ENCODE data around the gene ST6GALNAC6.
A peak's percentile ranks its signal among the peaks of the same experiment; 100 is the strongest.

ST6GALNAC6 gene

DNA sequence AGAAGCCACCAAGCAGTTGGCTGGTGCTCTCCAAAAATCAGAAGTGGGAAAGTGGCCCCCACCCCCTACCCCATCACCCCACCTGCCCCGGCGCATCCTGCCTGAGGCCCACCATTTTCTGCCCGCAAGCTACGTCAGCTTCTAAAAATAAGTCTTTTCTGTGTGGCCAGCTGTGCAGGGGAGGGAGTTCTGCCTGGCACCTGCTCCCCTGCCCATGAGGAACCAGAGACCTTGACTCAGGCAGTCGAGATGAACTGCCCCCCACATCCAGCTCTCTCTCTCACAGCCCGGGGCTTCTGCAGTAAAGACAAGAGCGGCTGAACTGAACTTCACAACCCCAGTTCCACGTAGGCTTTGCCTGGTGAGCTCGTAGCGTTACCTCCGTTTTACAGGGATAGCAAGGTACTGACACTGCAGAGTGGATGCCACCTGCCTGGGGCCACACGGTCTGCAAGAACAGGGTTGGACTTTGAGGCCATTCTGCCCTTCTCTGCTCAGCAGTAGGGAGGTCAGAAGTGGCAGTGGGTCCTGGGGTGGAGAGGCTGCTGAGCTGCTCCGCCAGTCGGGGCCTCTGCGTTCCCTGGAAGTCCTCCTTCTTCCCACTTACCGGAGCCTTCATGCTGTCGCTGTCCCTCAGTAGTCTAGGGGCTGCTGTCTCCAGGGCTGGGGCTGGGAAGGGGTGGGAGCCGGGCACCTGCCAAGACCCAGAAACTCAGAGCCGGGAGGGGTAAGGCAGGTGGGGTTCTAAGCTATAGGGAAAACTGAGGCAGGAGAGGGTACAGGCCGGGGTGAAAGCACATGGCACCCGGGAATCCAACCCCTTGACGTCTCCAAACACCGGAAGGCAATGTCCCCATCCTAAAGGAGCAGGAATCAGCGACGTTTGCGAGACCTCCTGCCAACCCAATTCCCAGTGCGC lies 16.7 kb upstream of the ST6GALNAC6 start:
- no peak for DNase-seq

- no peak for DNase-seq
Measured at GRCh38 chr9:127915325-127915752, 15.9 kb upstream of the ST6GALNAC6 start.

- no peak for DNase-seq
Measured at GRCh38 chr9:127913682-127914081, 14.3 kb upstream of the ST6GALNAC6 start.

DNA sequence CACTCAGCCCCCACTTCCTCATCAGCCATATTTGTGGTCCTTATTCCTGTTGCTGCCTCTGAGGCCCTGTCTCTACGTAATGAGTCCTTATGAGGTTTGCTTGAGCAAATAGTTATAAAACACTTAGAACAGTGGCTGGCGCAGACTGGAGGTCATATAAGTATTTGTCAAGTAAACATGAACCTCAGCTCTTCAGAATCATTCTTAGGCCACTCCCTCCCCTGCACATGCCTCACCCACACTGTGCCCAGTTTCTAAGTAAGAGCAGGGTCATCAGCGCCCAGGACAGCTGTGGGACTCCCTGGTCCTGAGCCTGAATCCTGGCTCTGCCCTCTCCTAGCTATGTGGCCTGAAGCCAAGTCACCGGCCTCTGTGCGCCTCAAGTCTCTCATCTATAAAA lies 13.5 kb upstream of the ST6GALNAC6 start:
- DNase-seq, result no peak

DNA sequence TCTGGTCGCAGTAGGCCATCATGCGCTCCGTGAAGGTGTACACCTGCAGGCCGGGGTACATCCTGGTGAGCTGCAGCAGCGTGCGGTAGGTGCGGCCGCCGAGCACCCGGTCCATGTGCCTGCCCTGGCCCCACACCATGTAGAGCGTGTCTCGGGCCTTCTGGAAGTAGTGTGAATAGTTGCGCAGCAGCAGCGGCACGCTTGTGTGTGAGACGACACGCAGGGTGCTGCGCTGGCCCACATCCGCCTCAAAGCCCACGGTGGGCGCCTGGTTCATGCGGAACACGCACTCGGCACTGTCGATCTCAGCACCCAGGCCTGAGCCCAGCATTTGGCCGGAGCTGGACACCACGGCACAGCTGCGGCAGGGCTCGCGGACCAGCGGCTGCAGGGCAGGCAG lies 12.9 kb upstream of the ST6GALNAC6 start:
- DNase-seq, result no peak

- no peak for DNase-seq
Measured at GRCh38 chr9:127910613-127911205, 11.3 kb upstream of the ST6GALNAC6 start.

DNA sequence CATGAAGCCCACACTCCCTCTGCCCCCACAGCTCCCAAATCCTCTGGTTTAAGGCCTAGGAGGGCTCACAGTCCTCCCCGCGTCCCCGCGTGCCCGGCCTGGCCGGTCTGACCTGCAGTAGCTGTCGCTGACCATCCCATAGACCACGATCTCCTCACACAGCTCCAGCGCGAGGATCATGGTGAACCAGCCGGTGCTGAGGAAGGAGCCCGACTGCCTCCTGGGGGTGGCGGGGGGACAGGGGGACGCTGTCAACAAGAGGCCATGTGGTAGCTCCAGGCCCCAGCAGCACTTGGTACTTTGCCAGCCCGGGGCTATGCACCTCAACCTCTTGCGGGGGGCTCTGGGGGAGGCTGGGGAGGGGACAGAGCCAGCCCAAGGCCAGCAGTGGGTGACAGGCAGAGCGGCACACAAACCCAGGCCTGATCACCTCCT lies 10.5 kb upstream of the ST6GALNAC6 start:
- no peak for DNase-seq

DNA sequence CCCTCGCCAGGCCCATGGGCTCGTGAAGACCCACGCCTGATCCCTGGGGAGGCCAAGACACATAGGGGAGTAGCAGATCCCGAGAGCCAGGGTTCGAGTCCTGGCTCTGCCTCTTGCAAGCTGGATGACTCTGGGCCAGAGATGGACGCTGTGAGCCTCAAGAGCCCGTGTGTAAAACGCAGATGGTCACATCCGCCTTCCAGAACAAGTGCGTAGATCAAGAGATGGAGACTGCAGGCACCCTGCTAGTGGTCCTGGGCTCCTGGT lies 9.2 kb upstream of the ST6GALNAC6 start:
- no peak for DNase-seq

GRCh38 chr9:127907867-127908659 lies 8.7 kb upstream of the ST6GALNAC6 start:
- no peak for DNase-seq

DNA sequence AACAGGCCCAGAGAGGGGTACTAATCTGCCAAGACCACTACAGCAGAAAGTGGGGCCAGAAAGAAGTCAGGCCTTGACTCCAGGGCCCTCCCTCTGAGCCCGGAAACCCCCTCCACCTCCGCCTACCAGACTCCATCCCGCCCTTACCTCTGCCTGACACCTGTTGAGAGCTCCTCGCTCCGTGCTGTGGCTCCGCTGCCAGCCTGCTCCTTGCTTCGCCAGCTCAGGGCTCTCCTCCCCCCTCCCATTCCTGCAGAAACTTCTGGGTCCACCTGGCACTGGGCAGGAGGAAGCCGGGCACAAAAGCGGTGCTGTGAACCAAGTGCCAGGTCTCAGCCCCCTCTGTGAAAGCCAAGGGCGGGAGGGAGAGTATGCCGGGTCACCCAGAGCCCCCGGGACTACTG lies 6.4 kb upstream of the ST6GALNAC6 start:
- DNase-seq, result peak; percentile 55

DNA sequence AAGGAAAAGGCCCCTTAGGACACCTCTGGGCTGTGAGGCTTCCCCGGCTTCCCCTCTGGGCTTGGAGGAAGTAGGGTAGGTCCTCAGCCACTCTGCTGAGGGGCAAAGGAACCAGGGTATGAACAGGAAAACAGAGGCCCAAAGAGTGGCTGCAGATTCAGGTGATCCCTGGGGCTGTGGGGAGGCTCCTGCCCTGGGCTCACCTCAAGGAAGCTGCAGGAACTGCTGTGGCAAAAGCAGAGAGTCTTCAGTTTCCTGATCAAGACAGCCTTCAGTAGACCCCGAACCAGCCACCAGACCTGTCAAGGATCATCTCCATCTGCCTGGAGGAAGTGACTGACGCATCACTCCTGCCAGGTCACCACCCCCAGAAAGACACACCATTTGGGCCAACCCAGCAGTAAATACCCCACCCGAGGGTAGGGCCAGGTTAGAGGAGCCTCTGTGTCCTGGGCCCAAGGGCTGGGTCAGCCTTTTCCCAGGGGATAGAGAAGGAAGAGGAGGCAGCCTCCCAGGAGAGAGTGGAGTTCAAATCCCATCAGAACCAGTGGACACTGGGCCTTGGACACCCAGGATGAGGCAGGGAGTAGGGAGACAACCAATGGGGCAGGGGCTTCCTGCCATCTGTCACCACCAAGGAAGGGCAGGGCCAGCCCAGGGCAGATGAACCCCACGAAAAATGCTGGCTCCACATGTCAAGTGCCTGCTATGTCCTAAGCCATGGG lies 5.8 kb upstream of the ST6GALNAC6 start:
- peak; percentile 38 for DNase-seq

DNA sequence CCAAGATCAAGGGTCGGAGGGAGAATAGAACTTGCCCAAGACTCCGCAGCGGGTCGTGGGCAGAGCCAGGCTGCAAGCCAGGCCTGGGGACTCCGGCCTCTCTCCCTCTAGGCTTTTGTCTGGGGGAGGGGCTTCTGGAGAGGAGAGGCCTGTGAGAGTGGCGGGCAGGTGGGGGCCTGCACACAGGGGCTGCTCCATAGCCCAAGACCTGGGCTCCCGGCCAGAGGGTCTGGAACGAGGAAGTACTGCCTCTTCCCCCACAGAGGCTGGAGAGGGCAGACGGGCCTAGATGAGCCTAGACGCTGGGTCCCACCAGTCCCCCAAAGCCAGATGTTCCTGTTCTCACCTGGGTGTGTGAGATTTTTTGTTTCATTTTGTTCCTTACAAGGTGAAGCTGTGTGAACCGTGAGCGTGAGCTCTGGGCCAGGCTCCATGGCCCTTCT lies 5.2 kb upstream of the ST6GALNAC6 start:
- DNase-seq, result no peak

DNA sequence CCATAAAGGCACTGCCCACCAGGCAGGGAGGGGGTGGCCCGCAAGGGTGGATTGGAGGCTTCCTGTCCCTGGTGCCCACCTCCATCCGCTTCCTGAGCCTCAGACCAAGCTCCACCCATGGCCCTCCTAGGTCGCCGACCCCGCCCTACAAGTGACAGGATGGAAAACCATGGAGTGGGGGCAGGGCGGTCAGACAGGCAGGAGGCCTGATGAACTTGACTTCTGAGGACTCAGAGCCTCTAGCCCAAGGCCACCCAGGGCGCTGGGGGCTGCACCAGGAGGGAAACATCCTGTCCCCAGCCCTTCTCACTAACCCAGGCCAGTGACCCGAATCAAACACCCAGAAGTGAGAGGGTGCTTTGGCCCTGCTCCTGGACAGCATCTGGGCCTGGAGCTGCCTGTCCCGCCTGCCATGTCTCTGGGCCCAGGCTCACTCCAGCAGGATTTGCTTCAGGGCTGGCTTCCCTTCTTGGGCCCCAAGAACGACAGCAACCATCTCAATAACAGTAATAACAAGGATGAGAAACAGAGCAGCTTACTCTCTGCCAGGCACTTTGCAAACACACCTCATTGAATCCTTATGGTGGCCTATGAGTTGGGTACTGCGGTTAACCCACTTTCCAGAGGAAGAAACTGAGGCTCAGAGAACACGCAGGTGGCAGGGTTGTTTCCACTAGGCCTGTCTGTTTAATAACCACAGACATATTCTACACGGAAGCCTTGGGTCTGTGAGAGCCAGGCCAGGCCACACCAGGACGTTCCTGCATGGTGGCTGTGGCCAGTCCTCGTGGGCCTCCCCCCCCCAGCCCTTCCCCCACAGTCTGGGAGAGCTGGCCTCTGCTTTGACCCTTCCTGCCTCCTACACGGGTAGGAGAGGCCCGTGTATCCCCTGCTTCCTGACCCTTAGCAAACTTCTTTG lies 4.4 kb upstream of the ST6GALNAC6 start:
- peak; percentile 69 for DNase-seq

- no peak for DNase-seq
Measured at GRCh38 chr9:127898433-127899127, 823 bp downstream of the ST6GALNAC6 start.

DNA sequence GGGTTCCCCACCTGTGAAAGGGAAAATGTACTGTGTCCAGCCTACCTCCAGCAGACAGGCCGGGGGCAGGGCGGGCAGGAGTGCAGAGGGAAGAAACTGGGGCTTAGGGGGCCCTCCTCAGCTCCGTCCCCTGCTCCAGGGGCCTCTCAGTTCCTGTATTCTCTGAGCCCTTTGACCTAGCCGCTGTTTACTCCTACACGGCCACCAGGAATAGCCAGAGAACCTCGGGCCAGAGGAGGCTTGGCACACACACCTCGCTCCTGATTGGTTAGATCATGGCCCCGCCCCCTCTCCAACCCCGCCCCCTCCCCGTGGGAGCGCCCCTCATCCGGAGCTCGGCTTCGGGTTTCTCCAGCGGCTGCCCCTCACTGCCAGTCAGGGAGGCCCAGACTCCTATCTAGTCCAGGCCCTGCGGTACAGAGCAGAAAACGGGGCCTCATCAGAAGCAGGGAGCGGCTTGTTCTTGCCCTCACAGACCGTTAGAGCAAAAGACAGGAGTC lies 2.2 kb downstream of the ST6GALNAC6 start:
- DNase-seq, result no peak

DNA sequence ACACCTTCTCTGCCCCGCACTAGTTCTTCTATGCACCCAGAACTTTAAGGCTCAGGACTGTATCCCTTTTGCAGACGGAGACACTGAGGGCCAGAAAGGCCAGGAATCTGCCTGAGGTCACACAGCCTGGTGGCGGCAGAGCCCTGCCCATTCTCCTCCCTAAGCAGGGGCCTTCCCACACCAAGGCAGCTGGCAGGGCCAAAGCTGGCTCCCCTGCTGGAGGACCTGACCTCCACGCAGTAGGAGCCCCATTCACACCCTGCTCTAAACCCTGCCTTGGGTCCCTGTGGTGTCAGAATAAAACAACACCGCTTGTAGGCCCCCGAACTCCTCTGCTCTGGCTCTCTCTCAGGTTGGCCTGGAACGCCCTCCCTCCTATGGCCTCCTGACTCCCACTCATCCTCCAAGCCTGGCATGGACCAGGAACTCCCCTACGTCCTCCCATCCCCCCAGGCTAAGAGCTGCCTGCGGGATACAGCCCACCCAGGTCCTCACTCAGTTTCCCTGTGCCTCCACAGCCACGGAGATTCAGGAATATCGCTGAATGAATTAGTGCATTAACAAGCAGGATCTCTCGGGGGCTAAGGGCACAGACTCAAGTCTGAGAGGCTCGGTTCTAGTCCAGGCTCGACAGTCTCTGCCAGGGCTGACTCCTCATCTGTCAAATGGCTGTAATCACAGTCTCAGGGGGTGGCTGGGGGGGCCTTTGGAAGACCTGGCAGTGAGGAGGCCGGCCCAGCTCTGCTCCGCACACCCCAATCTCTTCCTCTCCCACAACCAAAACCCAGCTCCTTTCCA lies 2.8 kb downstream of the ST6GALNAC6 start:
- DNase-seq, result no peak

GRCh38 chr9:127895811-127896210 lies 3.6 kb downstream of the ST6GALNAC6 start:
- DNase-seq, result no peak

- no peak for DNase-seq
Measured at GRCh38 chr9:127893392-127893791, 6.0 kb downstream of the ST6GALNAC6 start.

DNA sequence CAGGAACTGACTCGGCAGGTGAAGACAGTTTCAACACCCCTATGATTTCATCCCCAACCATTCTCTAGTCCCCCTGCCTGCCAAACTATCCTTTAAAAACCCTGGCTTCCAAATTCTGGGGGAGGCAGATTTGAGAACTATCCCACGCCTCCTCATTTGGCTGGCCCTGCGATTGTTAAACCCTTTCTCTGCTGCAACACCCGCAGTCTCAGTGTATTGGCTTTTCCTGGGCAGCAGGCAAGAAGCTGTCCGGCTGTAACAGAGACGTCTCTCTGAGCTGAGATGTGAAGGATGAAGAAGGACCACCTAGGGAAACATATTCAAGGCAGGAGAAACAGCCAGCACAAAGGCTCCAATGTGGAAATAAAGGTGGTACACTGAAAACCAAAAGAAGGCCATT lies 6.6 kb downstream of the ST6GALNAC6 start:
- no peak for DNase-seq

DNA sequence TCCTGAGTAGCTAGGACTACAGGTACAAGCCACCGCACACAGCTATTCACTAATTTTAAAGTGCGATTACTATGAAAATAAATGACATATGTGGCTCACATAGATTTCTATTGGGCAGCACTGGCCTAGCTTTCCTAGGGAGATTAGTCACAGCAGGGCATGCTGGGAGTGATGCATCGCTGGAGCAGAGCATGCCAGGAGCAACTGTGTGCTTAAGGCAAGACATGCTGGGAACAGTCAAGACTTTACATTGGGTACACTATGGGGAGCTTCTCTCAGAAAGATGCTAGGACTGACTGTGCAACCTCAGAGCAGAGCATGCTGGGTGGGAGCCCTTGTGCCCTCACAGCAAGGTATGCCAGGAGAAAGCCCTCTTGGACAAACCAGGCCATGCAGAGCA lies 9.3 kb downstream of the ST6GALNAC6 start:
- DNase-seq, result no peak

Data from stimulated activated CD4-positive, alpha-beta T cell treated with anti-CD3 and anti-CD28 coated beads, Interleukin-12 subunit alpha, Interleukin-12 subunit beta, amount 100 ng/mL, for 4 hours (primary cell).